Chondrocyte (in vitro differentiated cells): ENCODE measurements around the gene APH1B. TPM values are rescaled to one million over a fixed set of nuclear protein-coding genes. Genes with fewer than 3 reads are reported as not detected.

Experiments used
- DNase-seq: peaks from one replicate; pipeline ENCODE4 v3.0.0; 2021; ENCODE audit warnings: mixed read lengths, low spot score
- H3K27ac Mint-ChIP-seq: one replicate; pipeline ENCODE4 v1.8.0; 2021; ENCODE audit warnings: mild to moderate bottlenecking, moderate library complexity, mixed read lengths; ENCODE audit not compliant: unreplicated experiment
- H3K27me3 Mint-ChIP-seq: 2 replicates; pipeline ENCODE4 v1.8.0; 2021; ENCODE audit warnings: low read depth, mixed read lengths
- H3K36me3 Mint-ChIP-seq: 2 replicates; pipeline ENCODE4 v1.8.0; 2021; ENCODE audit warnings: low read depth, mixed read lengths
- H3K4me1 Mint-ChIP-seq: 2 replicates; pipeline ENCODE4 v1.8.0; 2021; ENCODE audit warnings: low read depth, mild to moderate bottlenecking, mixed read lengths
- H3K4me3 Mint-ChIP-seq: one replicate; pipeline ENCODE4 v1.8.0; 2021; ENCODE audit warnings: mild to moderate bottlenecking, moderate library complexity, mixed read lengths; ENCODE audit not compliant: unreplicated experiment
- H3K9me3 Mint-ChIP-seq: 2 replicates; pipeline ENCODE4 v1.8.0; 2021; ENCODE audit warnings: low read depth, mixed read lengths
- CTCF ChIP-seq: fragments of 200-600 bp; sonication (generic); IDR thresholded peaks from 2 replicates; pipeline ENCODE4 v1.5.0; 2021; ENCODE audit warnings: antibody characterized with exemption, mild to moderate bottlenecking, moderate library complexity
- total RNA-seq: library from RNA; stranded (reverse); gene quantifications from 3 replicates; pipeline ENCODE4 v1.2.1, GENCODE V29; 2021

APH1B gene
- total RNA-seq, 1 donor from 2014 or later = 20.1 TPM

DNA sequence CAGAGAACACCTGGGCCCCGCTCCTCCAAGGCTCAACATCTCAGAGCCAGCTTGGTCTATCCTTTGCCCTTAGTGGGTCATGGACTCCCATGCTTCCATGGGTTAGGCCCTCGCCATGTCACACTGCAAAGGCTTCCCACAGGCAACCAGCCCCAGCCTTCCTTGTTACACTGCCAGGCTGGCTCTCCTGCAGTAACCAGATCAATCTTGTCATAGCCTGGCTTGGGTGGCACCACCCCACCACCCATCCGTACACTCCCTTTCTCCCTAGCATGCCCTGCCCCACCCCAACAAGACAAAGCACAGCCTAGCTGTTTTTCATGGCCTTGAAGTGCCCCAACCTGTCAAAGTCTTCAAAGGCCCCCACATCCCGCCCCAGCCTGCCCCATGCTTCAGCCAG is 73.8 kb downstream of the APH1B start:
- Mint-ChIP-seq H3K36me3 (peaks cover 1% of the 10 kb centered on the region), H3K27ac (no peak overlapping the region), H3K4me1 (peaks cover 38% of the 10 kb centered on the region), H3K4me3 (no peak overlapping the region), H3K9me3 (no peaks in the 10 kb centered on the region), H3K27me3 (no peaks in the 10 kb centered on the region)
- no peak for DNase-seq
- no peak for TF ChIP-seq CTCF

- no peak overlapping the region for H3K4me3 Mint-ChIP-seq
- no peak for TF ChIP-seq CTCF
- no peaks in the 10 kb centered on the region for H3K27me3 Mint-ChIP-seq
- H3K36me3 Mint-ChIP-seq = peaks cover 1% of the 10 kb centered on the region
- H3K9me3 Mint-ChIP-seq = no peaks in the 10 kb centered on the region
- H3K4me1 Mint-ChIP-seq = peaks cover 26% of the 10 kb centered on the region
- DNase-seq = no peak
- H3K27ac Mint-ChIP-seq = no peak overlapping the region
These were observed 75.4 kb downstream of the APH1B start for GRCh38 chr15:63352808-63353207.

GRCh38 chr15:63353261-63353660 is 75.9 kb downstream of the APH1B start:
- DNase-seq = peak; percentile 32
- Mint-ChIP-seq H3K4me3 (no peak overlapping the region), H3K9me3 (no peaks in the 10 kb centered on the region), H3K27me3 (no peaks in the 10 kb centered on the region), H3K4me1 (peaks cover 22% of the 10 kb centered on the region), H3K36me3 (peaks cover 1% of the 10 kb centered on the region), H3K27ac (no peak overlapping the region)
- no peak for TF ChIP-seq CTCF

GRCh38 chr15:63353887-63354286 is 76.5 kb downstream of the APH1B start:
- H3K9me3 Mint-ChIP-seq = no peaks in the 10 kb centered on the region

GRCh38 chr15:63354821-63355650 is 77.6 kb downstream of the APH1B start:
- Mint-ChIP-seq H3K4me3 (no peak overlapping the region), H3K9me3 (no peaks in the 10 kb centered on the region), H3K27ac (no peak overlapping the region), H3K27me3 (peaks cover 9% of the 10 kb centered on the region), H3K36me3 (peaks cover 6% of the 10 kb centered on the region), H3K4me1 (peaks cover 4% of the 10 kb centered on the region)
- no peak for TF ChIP-seq CTCF
- peak; percentile 80 for DNase-seq

More at GRCh38 chr15:63353887-63354286, 76.5 kb downstream of the APH1B start:
- Mint-ChIP-seq H3K27ac (no peak overlapping the region), H3K4me1 (peaks cover 15% of the 10 kb centered on the region), H3K36me3 (peaks cover 1% of the 10 kb centered on the region), H3K4me3 (no peak overlapping the region), H3K27me3 (no peaks in the 10 kb centered on the region)
- no peak for TF ChIP-seq CTCF
- no peak for DNase-seq
